ENCODE results near the gene GDAP1L1. TPM values are rescaled to one million over a fixed set of nuclear protein-coding genes. Genes with fewer than 3 reads are reported as not detected.

Gene GDAP1L1
- total and polyA plus RNA-seq, 8 donors, result 0.18 to 0.53 (median 0.38) TPM; not detected in 2

GRCh38 chr20:44274303-44275017 lies 27.4 kb downstream of the GDAP1L1 start:
- ATAC-seq (no peak), DNase-seq (no peak)
- Histone ChIP-seq H3K4me3 (no peak overlapping the region), H3K27ac (no peak overlapping the region), H3K36me3 (no peaks in the 10 kb centered on the region), H3K27me3 (no peaks in the 10 kb centered on the region), H3K9me3 (no peaks in the 10 kb centered on the region), H3K4me1 (no peaks in the 10 kb centered on the region)
- intact Hi-C loops (cut with DNase I), result no loop called here
- TF ChIP-seq, protein P1, sequence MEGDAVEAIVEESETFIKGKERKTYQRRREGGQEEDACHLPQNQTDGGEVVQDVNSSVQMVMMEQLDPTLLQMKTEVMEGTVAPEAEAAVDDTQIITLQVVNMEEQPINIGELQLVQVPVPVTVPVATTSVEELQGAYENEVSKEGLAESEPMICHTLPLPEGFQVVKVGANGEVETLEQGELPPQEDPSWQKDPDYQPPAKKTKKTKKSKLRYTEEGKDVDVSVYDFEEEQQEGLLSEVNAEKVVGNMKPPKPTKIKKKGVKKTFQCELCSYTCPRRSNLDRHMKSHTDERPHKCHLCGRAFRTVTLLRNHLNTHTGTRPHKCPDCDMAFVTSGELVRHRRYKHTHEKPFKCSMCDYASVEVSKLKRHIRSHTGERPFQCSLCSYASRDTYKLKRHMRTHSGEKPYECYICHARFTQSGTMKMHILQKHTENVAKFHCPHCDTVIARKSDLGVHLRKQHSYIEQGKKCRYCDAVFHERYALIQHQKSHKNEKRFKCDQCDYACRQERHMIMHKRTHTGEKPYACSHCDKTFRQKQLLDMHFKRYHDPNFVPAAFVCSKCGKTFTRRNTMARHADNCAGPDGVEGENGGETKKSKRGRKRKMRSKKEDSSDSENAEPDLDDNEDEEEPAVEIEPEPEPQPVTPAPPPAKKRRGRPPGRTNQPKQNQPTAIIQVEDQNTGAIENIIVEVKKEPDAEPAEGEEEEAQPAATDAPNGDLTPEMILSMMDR (IDR thresholded peaks at IDR 0.05), result no peak

- TF ChIP-seq, protein P1 (IDR thresholded peaks at IDR 0.05), result no peak
- intact Hi-C loops (cut with DNase I), result no loop called here
- no peaks in the 10 kb centered on the region for H3K36me3 ChIP-seq
- no peaks in the 10 kb centered on the region for H3K27me3 ChIP-seq
- DNase-seq (no peak), ATAC-seq (no peak)
- H3K27ac ChIP-seq, result no peak overlapping the region
- no peaks in the 10 kb centered on the region for H3K9me3 ChIP-seq
- H3K4me1 ChIP-seq, result no peaks in the 10 kb centered on the region
- H3K4me3 ChIP-seq, result no peak overlapping the region
Measured at GRCh38 chr20:44279228-44279627, 32.1 kb downstream of the GDAP1L1 start.

DNA sequence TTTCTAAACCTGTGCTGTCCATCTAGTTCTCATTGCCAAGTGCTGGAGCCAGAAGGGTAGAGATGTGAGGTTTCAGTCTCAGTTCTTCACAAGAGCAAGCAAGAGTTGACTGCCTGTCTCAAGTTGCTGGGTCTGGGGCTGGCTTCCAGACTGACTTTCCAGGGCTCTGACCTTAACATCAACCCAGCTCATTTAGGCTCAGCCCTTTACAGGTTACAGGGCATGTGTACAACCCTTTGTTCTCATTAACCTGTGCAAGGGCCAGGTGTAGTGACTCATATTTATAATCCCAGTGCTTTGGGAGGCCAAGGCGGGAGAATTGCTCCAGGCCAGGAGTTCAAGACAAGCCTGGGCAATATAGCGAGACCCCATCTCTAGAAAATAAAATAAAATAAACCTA lies 33.3 kb downstream of the GDAP1L1 start:
- H3K27ac ChIP-seq, result no peak overlapping the region
- no peaks in the 10 kb centered on the region for H3K36me3 ChIP-seq
- H3K27me3 ChIP-seq, result no peaks in the 10 kb centered on the region
- TF ChIP-seq, protein P1 (IDR thresholded peaks at IDR 0.05), result no peak
- intact Hi-C loops (cut with DNase I), result no loop called here
- ATAC-seq (no peak), DNase-seq (no peak)
- no peaks in the 10 kb centered on the region for H3K9me3 ChIP-seq
- H3K4me3 ChIP-seq, result no peak overlapping the region
- no peaks in the 10 kb centered on the region for H3K4me1 ChIP-seq

DNA sequence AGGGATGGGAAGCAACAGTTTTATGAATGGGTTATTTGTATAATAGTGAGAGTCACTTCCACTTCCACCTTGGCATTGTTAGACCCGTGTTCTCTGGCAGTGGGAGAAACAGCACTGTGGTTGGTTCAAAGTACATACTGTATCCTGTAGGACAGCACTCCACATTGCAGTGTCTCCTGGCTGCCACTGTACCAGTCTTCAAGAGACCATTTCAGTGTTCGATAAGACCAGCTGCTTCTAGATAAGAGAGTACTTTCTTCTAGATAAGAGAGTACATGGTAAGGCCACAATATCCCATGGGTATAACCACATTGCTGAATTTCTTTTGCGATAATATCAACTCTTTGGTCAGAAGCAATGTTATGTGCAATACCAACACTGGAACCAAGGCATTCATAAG lies 35.1 kb downstream of the GDAP1L1 start:
- DNase-seq (no peak), ATAC-seq (no peak)
- H3K4me1 ChIP-seq, result no peaks in the 10 kb centered on the region
- no peaks in the 10 kb centered on the region for H3K27me3 ChIP-seq
- no peaks in the 10 kb centered on the region for H3K9me3 ChIP-seq
- H3K36me3 ChIP-seq, result no peaks in the 10 kb centered on the region
- H3K4me3 ChIP-seq, result no peak overlapping the region
- TF ChIP-seq, protein P1 (IDR thresholded peaks at IDR 0.05), result no peak
- intact Hi-C loops (cut with DNase I), result no loop called here
- no peak overlapping the region for H3K27ac ChIP-seq

DNA sequence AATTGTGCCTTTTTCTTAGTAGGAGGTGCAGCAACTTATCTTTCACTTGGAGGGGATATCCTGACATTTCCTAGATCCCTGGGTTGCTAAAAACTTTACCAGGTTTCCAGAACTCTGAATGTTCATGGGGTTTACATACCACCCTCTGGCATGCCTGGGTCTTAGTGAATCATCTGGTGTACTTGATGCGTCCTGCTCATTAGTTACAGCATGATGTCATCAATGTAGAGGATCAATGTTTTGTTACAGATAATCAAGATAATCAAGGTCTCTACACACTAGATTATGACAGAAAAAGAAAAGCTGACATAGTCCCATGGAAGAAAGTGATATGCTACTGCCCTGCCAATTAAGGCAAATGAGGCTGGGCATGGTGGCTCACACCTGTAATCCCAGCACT lies 36.9 kb downstream of the GDAP1L1 start:
- TF ChIP-seq, protein P1 (IDR thresholded peaks at IDR 0.05), result no peak
- intact Hi-C loops (cut with DNase I), result no loop called here

More for the DNA sequence above, 36.9 kb downstream of the GDAP1L1 start:
- Histone ChIP-seq H3K4me3 (no peak overlapping the region), H3K36me3 (no peaks in the 10 kb centered on the region), H3K4me1 (no peaks in the 10 kb centered on the region), H3K27me3 (no peaks in the 10 kb centered on the region), H3K9me3 (no peaks in the 10 kb centered on the region), H3K27ac (no peak overlapping the region)
- ATAC-seq, result no peak
- DNase-seq, result no peak

Data from left lung (tissue), 10 donors.